Measurements from ENCODE around the gene CYP27C1.
A peak's percentile ranks its signal among the peaks of the same experiment; 100 is the strongest.

DNA sequence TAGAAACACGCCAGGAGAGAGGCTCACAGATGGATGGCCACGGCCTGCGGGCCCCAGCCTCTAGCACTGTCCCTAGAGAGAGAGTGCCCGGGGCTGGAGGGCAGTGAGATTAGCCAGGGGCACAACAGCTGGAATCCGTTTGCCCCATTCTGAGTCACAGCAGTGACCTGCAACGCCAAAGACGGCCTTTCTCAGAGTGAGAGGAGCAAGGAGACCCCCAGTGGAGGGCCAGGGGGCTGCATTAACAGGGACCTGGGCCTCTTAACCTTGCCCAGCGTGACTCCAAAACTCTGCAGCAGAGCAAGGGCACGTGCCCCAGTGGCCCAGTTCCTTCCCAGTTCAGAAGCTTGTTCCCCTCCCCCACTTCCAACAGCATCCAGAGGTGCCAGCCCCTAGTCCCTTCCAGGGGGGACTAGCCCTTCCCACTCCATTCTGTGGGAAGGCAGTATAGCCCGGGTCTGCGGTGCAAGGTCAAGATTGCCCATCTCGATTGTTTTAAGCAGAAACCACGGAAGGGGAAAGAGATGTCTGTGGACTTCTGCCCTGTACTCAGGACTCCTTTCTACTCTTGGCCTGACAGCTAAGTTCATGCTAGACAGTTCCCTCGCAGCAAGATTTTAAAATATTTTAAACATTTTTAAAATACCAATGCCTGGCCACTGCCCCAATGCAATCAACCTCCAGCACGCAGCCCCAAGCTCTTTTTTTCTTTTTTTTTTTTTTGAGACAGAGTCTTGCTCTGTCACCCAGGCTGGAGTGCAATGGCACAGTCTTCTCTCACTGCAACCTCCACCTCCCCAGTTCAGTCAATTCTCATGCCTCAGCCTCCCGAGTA, 62.2 kb downstream of the CYP27C1 start:
- TF ChIP-seq CTCF (conservative IDR thresholded peaks at IDR 0.05 in 1 of 2, IDR thresholded peaks at IDR 0.05 in 1 of 2; ENCODE audit: low read depth in 1 of 2, low read length in 2 of 2) (peak in 1 of 2 donors; percentile 44), EZH2 (IDR thresholded peaks at IDR 0.05; ENCODE audit: low read length, missing control alignments) (no peak)
